Measurements from ENCODE around the gene NACC1.

- TF ChIP-seq CTCF (conservative IDR thresholded peaks at IDR 0.05; ENCODE audit: low read length), result no peak
- TF ChIP-seq EZH2phosphoT487 (IDR thresholded peaks at IDR 0.05; ENCODE audit: borderline replicate concordance), result no peak
Observed at GRCh38 chr19:13074378-13074777, 43.7 kb upstream of the NACC1 start.

Data from Loucy (cell line).